Kidney epithelial cell (primary cell): ENCODE data around the gene MTMR3. TPM values are rescaled to one million over a fixed set of nuclear protein-coding genes. Genes with fewer than 3 reads are reported as not detected.

Experiments
- DNase-seq: peaks from one replicate; pipeline ENCODE4 v3.0.0-alpha.2; 2010; ENCODE audit warnings: low read depth
- H3K27me3 ChIP-seq: 2 replicates; pipeline ENCODE4 v1.6.0; 2011; ENCODE audit warnings: low read length; ENCODE audit not compliant: control insufficient read depth, insufficient read depth
- H3K36me3 ChIP-seq: 2 replicates; pipeline ENCODE4 v1.5.1; 2011; ENCODE audit warnings: low read length; ENCODE audit not compliant: control insufficient read depth, insufficient read depth
- H3K4me3 ChIP-seq: 2 replicates; pipeline ENCODE4 v1.5.1; 2011; ENCODE audit warnings: low read depth, mild to moderate bottlenecking, control low read depth, low read length
- total RNA-seq: library from RNA; depleted of rRNA; stranded (reverse); fragments of >200 nt; gene quantifications from 2 replicates; pipeline ENCODE4 v1.2.3, GENCODE V29; 2015
- TF ChIP-seq, protein P1 (sequence below): IDR thresholded peaks from 2 replicates; pipeline ENCODE4 v1.5.1; 2011; ENCODE audit warnings: mild to moderate bottlenecking, moderate library complexity, low read length, control low read depth, inconsistent platforms; ENCODE audit not compliant: insufficient read depth, poor library complexity, severe bottlenecking

Gene MTMR3
- total RNA-seq, 1 donor from 2014 or later: 31.9 TPM

DNA sequence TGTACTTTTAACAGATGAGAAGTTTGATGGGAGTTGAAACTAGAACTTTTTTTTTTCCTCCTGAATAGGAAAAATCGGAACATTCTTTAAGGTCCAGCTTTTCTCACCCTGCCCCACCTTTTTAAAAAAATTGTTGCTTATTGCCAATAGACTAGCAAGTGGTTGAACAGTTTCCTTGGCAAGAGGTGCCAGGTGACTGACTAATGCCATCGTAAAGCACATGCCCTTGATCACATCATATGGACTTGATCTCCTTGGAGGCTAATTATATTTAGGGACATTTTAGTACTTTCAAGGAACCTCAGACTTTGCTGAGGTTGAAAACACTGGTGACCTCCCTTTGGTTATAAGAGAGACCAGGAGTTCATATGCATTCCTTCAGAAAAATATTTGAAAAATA is 57.6 kb downstream of the MTMR3 start:
- DNase-seq: no peak
- Histone ChIP-seq H3K27me3 (no peaks in the 10 kb centered on the region), H3K4me3 (no peak overlapping the region), H3K36me3 (no peaks in the 10 kb centered on the region)
- TF ChIP-seq, protein P1, sequence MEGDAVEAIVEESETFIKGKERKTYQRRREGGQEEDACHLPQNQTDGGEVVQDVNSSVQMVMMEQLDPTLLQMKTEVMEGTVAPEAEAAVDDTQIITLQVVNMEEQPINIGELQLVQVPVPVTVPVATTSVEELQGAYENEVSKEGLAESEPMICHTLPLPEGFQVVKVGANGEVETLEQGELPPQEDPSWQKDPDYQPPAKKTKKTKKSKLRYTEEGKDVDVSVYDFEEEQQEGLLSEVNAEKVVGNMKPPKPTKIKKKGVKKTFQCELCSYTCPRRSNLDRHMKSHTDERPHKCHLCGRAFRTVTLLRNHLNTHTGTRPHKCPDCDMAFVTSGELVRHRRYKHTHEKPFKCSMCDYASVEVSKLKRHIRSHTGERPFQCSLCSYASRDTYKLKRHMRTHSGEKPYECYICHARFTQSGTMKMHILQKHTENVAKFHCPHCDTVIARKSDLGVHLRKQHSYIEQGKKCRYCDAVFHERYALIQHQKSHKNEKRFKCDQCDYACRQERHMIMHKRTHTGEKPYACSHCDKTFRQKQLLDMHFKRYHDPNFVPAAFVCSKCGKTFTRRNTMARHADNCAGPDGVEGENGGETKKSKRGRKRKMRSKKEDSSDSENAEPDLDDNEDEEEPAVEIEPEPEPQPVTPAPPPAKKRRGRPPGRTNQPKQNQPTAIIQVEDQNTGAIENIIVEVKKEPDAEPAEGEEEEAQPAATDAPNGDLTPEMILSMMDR: no peak

DNA sequence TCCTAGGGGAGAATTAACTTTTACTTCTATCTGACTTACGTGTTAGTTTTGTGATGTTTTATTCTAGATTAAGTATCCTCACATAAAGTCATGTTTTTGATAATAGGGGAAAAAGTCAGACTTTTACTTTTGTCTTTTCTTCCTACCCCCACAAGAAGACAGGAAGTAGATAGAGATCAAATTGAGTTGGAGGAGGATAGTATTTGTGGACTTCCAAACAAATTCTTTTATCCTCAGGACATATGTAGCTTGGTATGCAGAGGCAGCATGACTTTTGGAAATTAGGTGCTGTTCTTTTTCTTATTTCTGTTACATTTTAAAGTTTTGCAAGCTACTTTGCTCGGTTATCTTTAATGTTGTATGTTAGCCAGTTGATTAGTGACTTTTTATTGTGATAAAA is 61.4 kb downstream of the MTMR3 start:
- no peaks in the 10 kb centered on the region for H3K36me3 ChIP-seq
- DNase-seq: no peak
- no peaks in the 10 kb centered on the region for H3K27me3 ChIP-seq
- TF ChIP-seq, protein P1: no peak
- H3K4me3 ChIP-seq: no peak overlapping the region

DNA sequence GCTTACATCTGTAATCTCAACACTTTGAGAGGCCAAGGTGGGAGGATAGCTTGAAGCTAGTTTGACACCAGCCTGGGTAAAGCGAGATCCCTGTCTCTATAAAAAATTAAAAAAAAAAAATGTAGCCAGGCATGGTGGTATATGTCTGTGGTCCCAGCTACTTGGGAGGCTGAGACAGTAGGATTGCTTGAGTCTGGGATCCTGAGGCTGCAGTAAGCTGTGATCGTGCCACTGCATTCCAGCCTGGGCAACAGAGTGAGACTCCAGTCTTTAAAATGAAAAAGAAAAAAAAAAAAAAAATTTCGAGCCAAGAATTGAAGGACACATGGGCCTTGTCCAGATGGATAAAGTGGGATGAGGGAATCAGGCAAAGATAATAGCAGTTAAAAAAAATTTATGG is 62.5 kb downstream of the MTMR3 start:
- Histone ChIP-seq H3K36me3 (no peaks in the 10 kb centered on the region), H3K27me3 (no peaks in the 10 kb centered on the region), H3K4me3 (no peak overlapping the region)
- no peak for DNase-seq
- TF ChIP-seq, protein P1: no peak

DNA sequence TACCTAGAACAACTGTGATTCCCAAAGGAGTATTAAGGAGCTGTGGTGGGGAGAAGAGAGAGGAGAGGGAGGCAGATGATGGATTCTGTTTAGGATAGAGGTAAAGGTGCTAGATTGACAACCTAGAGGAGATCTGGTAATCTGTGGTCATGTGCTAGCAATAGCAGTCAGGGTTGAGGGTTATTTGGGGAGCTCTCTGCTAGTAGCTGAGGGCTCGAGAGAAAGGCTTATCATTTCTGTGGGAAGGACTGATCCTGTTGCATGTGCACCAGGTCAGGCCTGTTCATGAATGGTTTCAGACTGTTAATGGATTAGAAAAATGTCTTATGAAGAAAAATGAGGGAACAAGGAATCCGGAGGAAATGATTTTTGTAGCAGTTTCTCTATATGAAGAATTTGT is 63.2 kb downstream of the MTMR3 start:
- H3K4me3 ChIP-seq: no peak overlapping the region
- TF ChIP-seq, protein P1: no peak
- no peaks in the 10 kb centered on the region for H3K27me3 ChIP-seq
- H3K36me3 ChIP-seq: no peaks in the 10 kb centered on the region
- no peak for DNase-seq

DNA sequence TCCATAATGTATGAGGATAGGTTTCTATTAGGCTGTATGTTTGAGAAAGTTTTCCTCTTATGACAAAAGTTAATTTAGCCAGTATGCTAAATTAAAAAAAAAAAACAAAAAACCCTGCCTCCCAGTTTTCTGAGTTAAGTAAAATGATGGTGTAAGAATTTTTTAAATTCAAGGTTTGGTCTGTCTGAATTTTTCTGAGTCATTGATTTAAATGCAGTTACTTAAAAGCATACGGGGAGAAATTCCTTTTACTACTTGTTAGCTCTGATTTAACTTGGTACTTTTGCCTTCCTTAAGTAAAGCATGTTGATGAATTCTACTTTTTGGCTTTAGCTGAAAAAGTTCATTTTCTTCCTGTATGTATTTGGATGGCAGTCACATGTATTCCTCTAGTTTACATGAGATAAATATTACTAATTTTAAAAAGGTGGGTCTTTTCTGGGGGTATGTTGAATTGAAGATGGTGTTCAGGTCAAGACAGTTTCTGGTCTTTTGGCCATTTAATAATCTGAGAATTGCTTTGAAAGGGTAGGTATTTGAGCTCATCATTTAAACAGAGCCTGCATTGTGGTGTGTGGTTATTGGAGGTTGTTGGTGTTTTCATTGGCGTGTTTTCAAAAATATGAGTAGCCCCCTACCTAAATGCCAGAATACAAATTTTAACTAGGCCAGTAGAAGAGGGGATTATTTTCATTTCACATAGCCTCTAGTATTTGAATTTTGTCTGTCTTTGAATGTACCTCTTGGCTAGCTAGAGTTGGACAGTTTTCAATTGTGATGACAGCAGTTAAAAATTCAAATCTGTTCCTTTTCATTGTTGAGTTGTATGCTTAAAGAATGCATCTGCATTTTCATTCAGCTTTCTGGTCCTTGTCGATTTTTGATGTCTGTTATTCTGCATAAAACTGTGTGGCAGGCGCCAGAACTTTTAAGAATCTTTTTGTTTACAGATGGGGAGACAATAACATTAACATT is 64.7 kb downstream of the MTMR3 start:
- H3K36me3 ChIP-seq: no peaks in the 10 kb centered on the region
- TF ChIP-seq, protein P1: no peak
- no peak overlapping the region for H3K4me3 ChIP-seq
- DNase-seq: no peak
- no peaks in the 10 kb centered on the region for H3K27me3 ChIP-seq
